HG03066 (cell line): Measurements from ENCODE around the gene PYY.

ENCODE experiments used
- ATAC-seq: cut with Tn5 transposase; IDR thresholded peaks from one replicate; pipeline ENCODE4 v1.9.1; 2021; ENCODE audit warnings: low read depth; ENCODE audit not compliant: unreplicated experiment

Gene PYY

GRCh38 chr17:43917348-43918025 is 36.3 kb downstream of the PYY start:
- ATAC-seq: no peak

DNA sequence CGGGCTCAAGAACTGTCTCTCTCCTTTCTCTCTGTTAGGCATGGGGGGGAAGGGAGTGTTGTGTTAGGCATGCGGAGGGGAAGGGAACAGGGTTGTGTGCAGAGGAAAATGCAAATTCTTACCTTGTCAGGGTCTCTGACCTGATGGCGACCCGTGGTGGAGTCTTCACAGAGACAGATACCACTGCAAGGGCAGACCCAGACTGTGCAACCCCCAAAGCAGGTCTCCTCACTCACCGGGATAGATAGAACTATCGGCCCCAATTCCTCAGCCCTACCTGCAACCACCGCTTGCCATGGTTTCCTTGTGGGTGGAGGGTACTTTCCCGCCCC is 36.8 kb downstream of the PYY start:
- ATAC-seq: no peak

DNA sequence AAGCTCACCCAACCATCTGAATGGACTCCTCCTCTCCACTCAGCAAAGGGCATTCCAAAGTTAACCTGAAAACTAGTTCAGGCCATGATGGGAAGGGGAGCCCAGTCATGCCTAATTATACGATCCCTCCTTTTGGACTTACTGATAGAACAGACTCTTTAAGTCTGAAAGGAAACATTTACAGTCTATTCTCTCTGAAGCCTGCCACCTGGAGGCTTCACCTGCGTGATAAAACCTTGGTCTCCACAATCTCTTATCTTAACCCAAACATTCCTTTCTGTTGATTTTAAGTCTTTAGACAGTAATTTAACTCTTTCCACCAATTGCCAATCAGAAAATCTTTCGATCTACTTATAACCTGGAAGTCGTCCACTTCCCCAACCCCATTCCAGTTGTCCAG is 37.4 kb downstream of the PYY start:
- no peak for ATAC-seq

DNA sequence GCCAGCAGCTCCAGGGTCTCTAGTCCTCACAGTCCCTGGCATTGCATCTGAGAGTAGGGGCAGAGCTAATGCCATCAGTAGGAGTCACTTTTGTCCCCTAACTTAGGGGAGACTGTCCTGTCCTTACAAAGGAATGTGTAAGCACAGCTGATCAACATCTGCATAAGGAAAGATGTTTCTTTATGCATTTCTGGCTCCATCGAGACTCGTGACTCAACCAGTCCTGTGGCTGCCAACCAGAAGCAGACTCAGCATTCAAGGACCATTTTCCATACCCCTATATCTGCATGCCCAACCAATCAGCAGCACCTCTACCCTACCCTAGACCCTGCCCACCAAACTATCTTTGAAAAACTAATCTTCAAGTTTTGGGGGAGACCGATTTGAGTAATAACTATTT is 38.2 kb downstream of the PYY start:
- ATAC-seq: no peak

- no peak for ATAC-seq
Observed at GRCh38 chr17:43914451-43914850, 39.3 kb downstream of the PYY start.

DNA sequence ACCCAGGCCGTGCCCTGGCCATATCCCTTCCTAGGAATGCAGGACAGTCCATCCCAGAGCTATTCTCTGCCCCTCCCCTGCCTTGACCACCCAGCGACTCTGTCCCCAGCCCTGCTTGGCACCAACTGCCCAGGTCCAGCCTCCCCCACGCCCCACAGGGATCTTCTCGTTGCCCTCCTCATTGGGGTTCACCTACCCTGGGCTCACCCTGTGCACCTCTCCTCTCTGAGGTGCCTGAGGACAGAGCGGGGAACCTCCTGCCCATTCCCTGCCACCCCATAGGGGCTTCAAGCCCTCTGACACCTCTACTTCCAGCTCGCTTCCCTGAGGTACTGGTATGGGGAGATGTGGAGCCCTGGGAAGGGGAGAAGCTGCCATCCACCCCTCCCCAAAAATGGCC is 40.2 kb downstream of the PYY start:
- ATAC-seq: no peak

GRCh38 chr17:43912635-43913304 is 41.0 kb downstream of the PYY start:
- ATAC-seq: no peak

- ATAC-seq: no peak
Observed at GRCh38 chr17:43911904-43912303, 41.8 kb downstream of the PYY start.

- ATAC-seq: no peak
Observed at GRCh38 chr17:43909537-43910231, 44.1 kb downstream of the PYY start.

GRCh38 chr17:43907998-43908721 is 45.6 kb downstream of the PYY start:
- ATAC-seq: no peak

GRCh38 chr17:43907425-43907981 is 46.2 kb downstream of the PYY start, which contains the start of gene MPP2:
Gene MPP2, minus strand, starts transcription at chr17:43907536. Its CDS starts 3,076 bp downstream, at chr17:43904460.
- no peak for ATAC-seq

GRCh38 chr17:43906951-43907424 is 46.8 kb downstream of the PYY start:
- ATAC-seq: no peak

DNA sequence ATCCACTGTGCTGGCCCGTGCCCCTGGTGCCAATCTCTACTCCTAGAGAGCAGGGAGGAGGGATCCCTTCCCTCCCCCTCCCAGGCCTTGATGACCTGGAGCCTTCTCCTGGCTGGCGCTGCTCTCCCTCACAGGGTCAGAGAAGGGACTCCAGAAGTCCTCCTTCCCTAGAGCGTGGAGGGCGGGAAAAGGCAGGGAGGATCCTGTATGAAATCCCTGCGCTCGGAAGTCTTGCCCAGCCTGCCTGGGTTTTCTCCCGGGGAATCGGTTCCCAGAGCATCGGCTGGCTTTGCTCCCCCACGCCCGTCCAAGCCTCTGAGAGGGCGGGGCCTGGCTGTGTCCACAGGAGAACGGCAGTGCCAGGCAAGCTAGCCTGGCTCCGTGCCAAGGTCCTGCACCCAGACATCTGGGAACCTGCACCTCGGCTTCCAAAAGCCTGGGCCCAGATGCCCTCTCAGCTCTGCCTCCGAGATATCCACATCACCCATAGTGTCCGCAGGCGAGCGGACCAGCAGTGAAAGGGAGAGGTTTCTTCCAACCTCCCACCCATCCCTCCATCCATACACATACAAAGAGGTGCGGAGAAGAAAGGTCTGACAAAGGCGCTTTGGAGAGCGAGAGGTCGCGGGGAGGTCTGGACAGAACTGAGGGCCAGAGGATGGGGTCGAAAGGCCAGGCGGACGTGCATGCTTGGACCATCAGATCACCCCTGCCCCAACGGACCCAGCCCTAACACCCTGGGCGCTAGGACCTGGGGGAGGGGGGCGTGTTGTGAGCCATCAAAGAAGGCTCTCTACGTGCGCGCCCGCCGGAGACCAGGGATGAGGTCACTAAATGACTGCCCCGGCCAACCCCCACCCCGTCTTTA is 47.5 kb downstream of the PYY start:
- no peak for ATAC-seq

DNA sequence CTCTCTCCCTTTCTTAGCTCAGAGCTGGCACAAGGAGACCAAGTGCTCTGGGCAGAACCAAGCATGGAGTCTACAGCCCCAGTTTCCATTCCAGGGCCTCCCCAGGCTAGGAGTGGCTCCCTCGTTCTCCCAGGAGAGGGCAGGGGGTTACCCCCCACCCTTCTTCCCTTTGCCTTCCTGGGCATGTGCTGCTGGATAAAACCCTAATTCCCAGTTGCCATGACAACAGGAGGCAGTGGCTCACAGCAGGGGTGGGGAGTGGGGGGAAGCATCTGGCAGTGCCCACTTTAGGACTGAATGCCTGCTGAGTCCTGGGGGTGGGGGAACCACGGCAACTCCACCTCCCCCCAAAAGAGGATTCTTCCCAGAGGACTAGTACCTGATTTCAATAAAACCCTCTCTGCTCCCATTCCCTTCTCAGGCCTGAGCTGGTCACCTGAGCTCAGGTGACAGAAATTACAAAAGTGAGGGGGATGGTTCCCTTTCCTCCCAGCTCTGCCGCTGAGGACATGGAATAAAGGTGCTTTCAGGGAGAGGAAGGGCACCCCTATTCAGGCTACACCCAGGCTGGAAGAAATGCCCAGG is 48.2 kb downstream of the PYY start:
- ATAC-seq: no peak
